ENCODE results near the gene CD55. TPM values are rescaled to one million over a fixed set of nuclear protein-coding genes. Genes with fewer than 3 reads are reported as not detected.
"Not testable (repeated sequence)": the region's sequence is repeated elsewhere in the genome, so short reads cannot be mapped to it uniquely, and the experiment has no call there.

Gene CD55
- total RNA-seq, 1 donor from 2014 or later, result 61.9 TPM

- intact Hi-C loops (cut with DNase I), result no loop called here
- no peak for DNase-seq (ENCODE audit: low spot score)
Observed at GRCh38 chr1:207302618-207303393, 18.7 kb upstream of the CD55 start.

- intact Hi-C loops (cut with DNase I), result no loop called here
- DNase-seq (ENCODE audit: low spot score), result no peak
Observed at GRCh38 chr1:207304710-207305488, 16.6 kb upstream of the CD55 start.

DNA sequence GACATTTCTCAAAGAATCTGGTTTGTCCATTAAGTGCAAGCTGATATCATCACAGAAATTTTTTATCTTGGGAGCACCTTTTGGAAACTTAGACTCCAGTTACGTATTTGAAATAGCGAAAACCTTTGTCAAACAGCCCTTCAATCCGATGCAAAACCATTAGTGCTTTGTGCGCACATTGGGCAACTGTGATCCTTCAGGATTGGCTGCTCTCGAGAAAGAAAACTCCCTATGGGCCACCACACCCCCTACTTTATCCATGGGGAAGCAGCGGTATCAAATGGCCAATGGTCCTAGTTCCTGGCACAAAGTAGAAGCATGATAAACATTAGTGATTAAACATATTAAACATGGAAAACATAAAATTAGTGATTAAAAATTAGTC, 16.0 kb upstream of the CD55 start:
- DNase-seq (ENCODE audit: low spot score), result no peak
- intact Hi-C loops (cut with DNase I), result no loop called here

DNA sequence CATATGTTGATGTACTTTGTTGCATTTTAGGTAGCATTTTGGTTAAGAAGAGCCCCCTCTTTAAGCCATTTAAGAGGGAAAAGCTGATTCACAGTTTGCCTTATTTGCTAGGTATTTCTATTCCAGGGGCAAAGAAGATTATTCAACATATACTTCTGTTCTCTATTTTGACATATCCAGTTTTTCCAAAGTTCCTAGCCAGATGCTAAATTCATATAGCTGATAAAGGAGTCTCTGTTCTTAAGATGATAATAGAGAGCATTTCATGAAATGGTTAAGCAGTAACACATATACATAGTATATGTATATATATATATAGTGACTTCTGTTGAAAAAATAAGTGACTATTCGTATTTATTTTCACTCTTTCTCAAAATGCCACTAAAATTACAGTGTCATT, 15.5 kb upstream of the CD55 start:
- intact Hi-C loops (cut with DNase I), result no loop called here

GRCh38 chr1:207306603-207307002, 14.9 kb upstream of the CD55 start:
- DNase-seq (ENCODE audit: low spot score), result no peak
- intact Hi-C loops (cut with DNase I), result no loop called here

More for the DNA sequence above, 15.5 kb upstream of the CD55 start:
- DNase-seq (ENCODE audit: low spot score), result no peak

DNA sequence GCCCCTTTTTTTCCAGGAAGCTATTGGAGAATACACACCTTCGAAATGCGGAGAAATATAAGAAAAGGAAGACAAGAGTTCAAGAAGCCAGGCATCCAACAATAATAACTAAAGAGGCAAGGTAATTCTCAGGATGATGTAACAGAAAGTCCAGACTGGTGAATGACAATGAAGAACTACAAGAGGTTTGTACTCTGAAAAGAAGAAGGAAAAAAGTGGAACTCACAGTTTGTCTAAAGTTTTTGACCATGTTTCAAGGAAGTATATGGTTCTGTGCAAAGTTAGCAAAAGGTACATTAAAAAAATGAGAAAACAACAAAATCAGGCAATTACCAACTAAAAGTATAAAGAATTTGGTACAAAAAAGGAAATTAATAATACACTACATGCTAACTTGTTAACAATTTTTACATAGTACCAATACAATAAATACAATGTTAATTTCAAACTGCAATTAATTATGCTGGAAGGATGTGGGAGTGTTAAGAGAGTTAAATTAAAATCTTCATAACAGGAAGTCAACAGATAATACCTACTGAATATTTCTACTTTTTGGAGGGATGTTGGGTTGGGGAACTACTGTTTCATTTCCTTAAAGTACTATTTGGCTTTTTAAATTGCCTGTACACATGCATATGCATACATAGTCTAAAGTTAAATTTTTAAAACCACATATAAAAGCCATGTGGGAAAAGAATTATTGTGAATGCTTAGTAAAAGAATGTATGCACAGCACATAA, 12.9 kb upstream of the CD55 start:
- DNase-seq (ENCODE audit: low spot score), result no peak
- intact Hi-C loops (cut with DNase I), result no loop called here

DNA sequence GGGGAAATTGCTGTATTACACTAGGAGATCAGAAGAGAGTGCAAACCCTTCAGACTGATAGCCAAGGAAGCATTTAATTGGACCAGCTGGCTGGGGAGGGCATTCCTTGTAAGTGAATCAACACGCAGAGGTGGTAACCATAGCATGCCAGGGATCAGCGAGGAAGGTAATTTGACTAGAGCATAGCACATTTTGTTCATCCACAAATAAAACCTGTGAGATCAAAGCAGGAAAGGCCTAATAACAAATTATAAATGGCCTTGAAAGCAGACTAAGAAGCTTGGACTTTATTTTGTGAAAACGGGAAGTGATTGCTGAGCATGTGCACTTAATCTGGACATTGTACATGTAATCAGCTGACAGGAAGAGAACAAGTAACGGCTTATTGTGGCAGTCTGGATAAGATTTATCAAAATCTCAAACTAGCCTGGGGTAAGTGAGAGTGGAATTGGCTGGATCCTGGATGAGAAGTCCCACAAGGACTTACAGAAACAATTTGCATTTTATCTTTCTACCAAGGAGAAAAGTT, 11.7 kb upstream of the CD55 start:
- intact Hi-C loops (cut with DNase I), result no loop called here
- DNase-seq (ENCODE audit: low spot score), result no peak

- intact Hi-C loops (cut with DNase I), result no loop called here
- no peak for DNase-seq (ENCODE audit: low spot score)
Observed at GRCh38 chr1:207311888-207312603, 9.4 kb upstream of the CD55 start.

DNA sequence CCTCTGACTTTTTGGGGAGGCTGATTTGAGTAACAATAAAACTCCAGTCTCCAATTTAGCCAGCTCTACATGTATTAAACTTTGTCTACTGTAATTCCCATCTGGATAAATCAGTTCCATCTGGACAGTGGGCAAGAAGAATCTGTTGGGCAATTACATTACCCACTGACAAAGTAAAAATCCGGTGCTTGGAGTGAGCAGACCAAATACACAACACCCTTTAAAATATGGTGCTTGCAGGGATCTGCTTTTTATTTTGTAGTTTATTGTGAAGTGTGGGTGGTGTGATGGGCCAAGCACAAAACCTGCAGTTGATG, 8.9 kb upstream of the CD55 start:
- intact Hi-C loops (cut with DNase I), result no loop called here
- DNase-seq (ENCODE audit: low spot score), result no peak

- intact Hi-C loops (cut with DNase I), result no loop called here
Observed at GRCh38 chr1:207313131-207313530, 8.3 kb upstream of the CD55 start.

GRCh38 chr1:207314816-207315215, 6.7 kb upstream of the CD55 start:
- intact Hi-C loops (cut with DNase I), result no loop called here
- DNase-seq (ENCODE audit: low spot score), result no peak

More at GRCh38 chr1:207313131-207313530, 8.3 kb upstream of the CD55 start:
- no peak for DNase-seq (ENCODE audit: low spot score)

- no peak for DNase-seq (ENCODE audit: low spot score)
- intact Hi-C loops (cut with DNase I), result no loop called here
Observed at GRCh38 chr1:207315435-207315834, 6.0 kb upstream of the CD55 start.

DNA sequence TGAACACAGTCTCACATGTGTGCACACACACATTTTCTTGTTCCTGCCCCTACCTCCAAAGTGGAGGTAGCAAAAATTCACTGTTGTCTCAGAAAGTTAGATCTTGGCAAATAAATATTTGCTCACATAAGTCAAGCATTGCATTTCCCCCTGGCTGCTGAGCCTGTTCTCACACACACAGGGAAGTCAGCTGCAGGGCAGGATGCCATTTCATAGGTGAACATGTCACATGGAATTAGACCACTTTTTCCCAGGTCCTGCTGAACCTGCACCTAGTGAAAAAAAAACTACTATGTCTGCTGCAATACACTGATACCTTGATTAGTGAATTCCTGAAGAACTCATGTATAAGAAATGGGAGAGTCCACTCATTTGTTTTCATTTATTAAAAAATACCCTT, 5.3 kb upstream of the CD55 start:
- no peak for DNase-seq (ENCODE audit: low spot score)
- intact Hi-C loops (cut with DNase I), result no loop called here

DNA sequence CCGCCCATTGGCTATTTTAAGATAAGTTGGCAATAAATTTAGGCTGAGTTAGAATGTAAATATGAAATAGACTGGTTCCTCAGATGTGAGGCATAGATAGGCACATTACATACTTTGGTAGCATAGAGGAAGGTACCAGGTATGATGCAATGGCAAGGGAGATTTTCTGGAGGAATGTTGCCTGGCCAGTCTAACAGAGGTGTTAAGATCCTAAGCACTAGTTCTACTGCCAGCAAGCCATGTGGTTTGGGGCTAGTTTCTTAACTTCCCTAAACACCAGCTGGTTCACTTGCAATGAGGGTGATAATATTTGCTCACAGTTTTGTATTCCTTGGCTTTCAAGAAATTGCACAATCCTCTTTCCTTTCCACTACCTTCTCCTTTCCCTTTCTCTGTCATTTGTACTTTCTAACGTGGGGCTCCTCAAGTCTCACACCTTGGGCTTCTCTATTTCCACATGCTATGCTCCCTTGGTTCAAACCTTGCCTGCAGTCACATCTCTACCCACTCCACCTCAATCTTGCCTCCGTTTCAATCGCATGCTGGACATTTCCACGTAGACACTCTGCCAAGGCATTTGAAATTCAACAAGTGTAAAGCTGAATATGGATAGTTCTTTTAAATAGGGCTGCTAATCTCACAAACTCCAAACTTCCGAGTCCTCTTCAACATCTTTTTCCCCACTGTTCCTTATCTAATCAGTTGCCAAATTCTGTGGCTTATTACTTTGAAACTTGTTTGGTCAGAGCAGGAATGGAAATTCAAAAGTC, 4.7 kb upstream of the CD55 start:
- intact Hi-C loops (cut with DNase I), result no loop called here
- DNase-seq (ENCODE audit: low spot score), result no peak

- DNase-seq (ENCODE audit: low spot score), result no peak
- intact Hi-C loops (cut with DNase I), result no loop called here
Observed at GRCh38 chr1:207317561-207317960, 3.9 kb upstream of the CD55 start.

DNA sequence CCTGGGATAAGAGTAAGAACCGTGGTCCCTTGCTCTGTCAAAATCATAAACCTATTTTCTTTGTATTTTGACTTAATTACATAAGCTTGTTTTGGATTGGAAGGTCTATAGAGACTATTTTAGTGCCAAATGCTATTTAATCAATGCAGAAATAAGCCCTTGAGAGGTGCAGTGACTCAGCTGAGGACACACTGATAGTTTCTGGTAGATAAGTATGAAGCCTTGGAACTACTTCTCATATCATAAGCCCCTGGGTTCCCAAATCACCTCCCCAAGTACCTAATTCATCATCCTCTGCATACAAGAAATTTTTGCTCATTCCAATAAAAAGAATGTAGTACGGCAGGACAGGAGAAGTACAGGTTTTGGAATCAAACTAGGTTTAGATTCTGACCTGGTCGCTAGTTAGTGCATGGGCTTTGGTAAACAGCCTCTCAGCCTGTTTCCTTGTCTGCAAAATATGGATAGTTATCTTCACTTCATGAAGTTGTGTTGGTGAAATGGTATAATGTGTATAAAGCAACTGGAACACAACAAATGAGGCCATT, 3.3 kb upstream of the CD55 start:
- no peak for DNase-seq (ENCODE audit: low spot score)
- intact Hi-C loops (cut with DNase I), result no loop called here

- intact Hi-C loops (cut with DNase I), result no loop called here
- no peak for DNase-seq (ENCODE audit: low spot score)
Observed at GRCh38 chr1:207319199-207319598, 2.3 kb upstream of the CD55 start.

DNA sequence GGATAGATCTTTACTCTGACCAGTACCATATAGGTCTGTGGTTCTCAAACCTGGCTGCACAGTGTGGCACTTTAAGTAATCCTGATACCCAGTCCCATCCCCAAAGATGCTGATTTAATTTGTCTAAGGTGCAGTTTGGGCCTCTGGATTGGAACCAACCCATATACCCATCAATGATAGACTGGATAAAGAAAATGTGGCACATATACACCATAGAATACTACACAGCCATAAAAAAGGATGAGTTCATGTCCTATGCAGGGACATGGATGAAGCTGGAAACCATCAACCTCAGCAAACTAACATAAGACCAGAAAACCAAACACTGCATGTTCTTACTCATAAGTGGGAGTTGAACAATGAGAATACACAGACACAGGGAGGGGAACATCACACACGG, 1.4 kb upstream of the CD55 start:
- DNase-seq (ENCODE audit: low spot score), result not testable (repeated sequence)
- intact Hi-C loops (cut with DNase I), result loop anchor here (5.0 to 10.0 kb wide), 4 partner anchors 38 to 268 kb away; partner anchors contain the start of genes PFKFB2 and YOD1
